Fibroblast of peridontal ligament (primary cell): Measurements from ENCODE around the gene NR3C2.
"Not testable (repeated sequence)": the region's sequence is repeated elsewhere in the genome, so short reads cannot be mapped to it uniquely, and the experiment has no call there.

ENCODE experiments used
- DNase-seq: peaks from one replicate; pipeline ENCODE4 v3.0.0-alpha.2; 2010; ENCODE audit errors: extremely low read depth

NR3C2 gene

GRCh38 chr4:148222991-148223660 lies 219.1 kb downstream of the NR3C2 start:
- no peak for DNase-seq

- DNase-seq, result peak; percentile 11
Observed at GRCh38 chr4:148216866-148217814, 225.1 kb downstream of the NR3C2 start.

DNA sequence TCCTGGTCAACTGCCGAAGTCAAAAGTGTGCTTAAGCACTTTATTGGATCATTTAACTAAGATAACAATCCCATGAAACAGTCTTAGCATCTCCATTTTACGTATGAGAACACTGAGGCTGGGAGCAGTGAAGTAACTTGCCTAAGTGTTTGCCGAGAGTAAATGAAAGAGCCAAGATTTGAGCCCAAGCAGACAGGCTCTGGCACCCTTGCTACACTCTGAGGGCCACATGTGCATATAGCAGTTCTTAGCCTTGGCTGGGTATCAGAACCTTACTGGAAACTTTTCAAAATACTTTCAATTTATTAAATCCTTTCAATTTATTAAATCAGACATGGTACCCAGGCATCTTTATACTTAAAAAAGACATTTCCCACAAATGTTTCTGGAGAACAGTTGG lies 225.9 kb downstream of the NR3C2 start:
- no peak for DNase-seq

GRCh38 chr4:148215202-148215601 lies 227.0 kb downstream of the NR3C2 start:
- no peak for DNase-seq

- DNase-seq, result no peak
Observed at GRCh38 chr4:148214529-148215166, 227.6 kb downstream of the NR3C2 start.

GRCh38 chr4:148211533-148211932 lies 230.7 kb downstream of the NR3C2 start:
- no peak for DNase-seq

GRCh38 chr4:148210661-148211060 lies 231.6 kb downstream of the NR3C2 start:
- no peak for DNase-seq

GRCh38 chr4:148207068-148207467 lies 235.1 kb downstream of the NR3C2 start:
- DNase-seq, result no peak

DNA sequence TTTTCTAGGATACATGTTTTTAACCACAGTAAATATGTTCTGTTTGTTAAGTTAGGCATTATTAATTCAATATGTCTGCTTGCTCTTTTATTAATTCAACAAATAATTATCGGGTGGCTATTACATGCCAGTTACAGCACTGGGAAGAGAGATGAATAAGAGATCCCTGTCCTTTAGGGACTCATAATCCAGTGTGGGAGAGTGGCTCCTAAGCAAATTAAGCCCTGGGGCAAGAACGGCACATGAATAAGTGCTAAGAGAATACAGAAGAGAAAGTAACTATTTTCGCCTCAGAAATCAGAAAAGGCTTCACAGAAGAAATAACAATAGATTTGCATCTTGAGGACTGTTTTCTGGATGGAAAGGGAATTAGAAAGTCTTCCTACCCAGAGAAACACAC lies 236.7 kb downstream of the NR3C2 start:
- no peak for DNase-seq

- no peak for DNase-seq
Observed at GRCh38 chr4:148204892-148205291, 237.3 kb downstream of the NR3C2 start.

GRCh38 chr4:148204171-148204570 lies 238.0 kb downstream of the NR3C2 start:
- DNase-seq, result no peak

- DNase-seq, result no peak
Observed at GRCh38 chr4:148203056-148203898, 238.9 kb downstream of the NR3C2 start.

DNA sequence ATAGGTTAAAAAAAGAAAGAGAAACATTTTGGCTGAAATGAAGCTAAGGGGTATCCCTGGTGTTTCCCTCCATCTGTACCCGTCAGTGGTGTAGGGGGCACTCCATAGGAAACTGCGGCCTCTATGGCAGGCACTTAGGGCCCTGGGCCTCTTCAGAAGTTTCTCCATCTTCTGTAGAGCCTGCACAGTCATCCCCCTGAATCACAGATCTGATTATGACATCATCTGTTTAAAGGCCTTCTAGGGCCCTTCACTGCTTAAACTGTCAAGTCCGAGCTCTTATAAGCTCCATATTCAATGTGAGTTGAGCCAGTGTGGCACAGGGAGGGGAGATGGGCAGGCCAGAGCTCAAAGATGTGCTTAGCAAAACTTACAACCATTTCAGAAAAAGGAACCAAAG lies 241.3 kb downstream of the NR3C2 start:
- no peak for DNase-seq

DNA sequence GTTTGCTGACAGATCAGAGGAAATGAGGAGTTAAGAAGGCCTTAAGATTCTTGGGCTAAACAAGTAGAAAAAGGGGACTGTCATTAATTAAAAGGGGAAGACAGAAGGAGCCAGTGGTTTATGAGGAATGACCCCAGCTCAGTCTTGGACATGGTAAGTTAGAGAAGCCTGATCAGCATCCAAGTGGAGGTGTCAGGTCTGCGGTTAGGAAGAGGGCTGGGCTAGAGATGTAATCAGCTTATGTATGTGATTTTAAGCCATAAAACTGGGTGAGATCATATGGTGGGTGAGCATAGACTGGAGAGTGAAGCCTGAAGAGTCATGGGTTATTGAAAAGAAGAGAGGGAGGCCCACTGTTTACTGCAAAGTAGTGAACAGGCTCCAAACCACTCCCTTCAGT lies 246.1 kb downstream of the NR3C2 start:
- DNase-seq, result no peak

DNA sequence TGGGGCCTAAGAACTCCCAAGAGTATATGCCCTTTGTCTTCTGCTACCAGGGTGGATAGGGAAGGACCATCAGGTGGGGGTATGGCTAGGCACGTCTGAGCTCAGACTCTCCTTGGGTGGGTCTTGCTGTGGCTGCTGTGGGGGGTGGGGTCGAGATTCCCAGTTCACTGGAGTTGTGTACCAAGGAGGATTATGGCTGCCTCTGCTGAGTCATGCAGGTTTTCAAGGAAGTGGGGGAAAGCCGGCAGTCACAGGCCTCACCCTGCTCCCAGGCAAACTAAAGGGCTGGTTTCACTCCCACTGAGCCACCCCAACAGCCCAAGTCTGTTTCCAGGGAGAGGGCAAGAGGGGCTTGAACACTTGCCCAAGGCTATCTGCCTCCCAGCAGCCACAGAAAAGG lies 249.7 kb downstream of the NR3C2 start:
- no peak for DNase-seq

DNA sequence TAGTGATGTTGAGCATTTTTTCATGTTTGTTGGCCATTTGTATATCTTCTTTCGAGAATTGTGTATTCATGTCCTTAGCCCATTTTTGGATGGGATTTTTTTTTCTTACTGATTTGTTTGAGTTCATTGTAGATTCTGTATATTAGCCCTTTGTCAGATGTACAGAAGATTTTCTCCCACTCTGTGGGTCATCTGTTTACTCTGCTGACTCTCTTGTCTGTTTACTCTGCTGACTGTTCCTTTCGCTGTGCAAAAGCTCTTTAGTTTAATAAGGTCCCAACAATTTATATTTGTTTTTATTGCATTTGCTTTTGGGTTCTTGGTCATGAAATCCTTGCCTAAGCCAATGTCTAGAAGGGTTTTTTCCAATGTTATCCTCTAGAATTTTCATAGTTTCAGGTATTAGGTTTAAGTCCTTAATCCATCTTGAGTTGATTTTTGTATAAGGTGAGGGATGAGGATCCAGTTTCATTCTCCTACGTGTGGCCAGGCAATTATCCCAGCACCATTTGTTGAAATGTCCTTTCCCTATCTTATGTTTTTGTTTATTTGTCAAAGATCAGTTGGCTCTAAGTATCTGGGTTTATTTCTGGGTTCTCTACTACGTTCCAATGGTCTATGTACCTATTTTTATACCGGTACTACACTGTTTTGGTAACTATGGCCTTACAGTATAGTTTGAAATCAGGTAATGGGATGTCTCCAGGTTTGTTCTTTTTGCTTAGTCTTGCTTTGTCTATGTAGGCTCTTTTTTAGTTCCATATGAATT lies 254.6 kb downstream of the NR3C2 start:
- not testable (repeated sequence) for DNase-seq

DNA sequence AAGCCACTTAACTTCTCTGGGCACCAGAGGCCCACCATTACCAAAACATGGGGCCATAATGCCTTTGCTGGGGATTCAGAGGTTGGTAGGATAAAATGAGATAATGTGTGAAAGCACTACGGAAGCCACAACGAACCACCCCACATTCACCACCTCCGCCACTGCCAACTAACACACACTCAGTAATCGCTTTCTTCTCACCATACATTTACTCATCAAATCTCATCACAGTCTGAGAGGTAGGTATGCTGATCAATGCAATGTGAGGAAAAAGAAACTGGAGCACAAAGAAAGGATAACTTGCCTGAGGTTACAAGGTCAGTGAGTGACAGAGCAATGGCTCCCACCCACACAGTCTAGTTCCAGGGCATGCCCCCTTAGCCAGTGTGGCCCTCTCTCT lies 257.3 kb downstream of the NR3C2 start:
- no peak for DNase-seq

- DNase-seq, result no peak
Observed at GRCh38 chr4:148182230-148182911, 259.8 kb downstream of the NR3C2 start.

DNA sequence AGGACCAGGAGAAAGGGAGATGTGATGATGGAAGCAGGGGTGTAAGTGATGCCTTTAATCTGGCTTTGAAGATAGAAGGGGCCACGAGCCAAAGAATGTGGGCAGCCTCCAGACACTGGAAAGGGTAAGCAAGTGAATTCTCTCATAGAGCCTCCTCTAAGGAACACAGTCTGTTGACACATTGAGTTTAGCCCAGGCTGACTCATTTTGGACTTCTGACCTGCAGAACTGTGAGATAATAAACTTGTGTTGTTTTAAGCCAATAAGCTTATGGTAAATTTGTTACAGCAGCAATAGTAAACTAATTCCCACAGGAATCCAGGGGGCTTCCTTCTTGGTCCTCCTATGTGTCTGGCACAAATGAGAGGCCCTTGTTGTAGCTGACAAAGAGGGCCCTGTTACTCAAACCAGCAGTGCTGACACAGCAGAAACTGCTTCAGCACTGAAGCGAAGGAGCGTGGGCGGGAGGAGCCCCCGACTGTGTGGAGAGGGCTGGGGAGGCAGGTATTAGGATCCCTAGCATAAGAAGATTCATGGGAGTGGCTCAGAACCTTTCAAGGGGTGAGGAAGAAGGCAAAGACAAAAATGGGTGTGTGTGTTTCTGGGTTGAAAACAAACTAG lies 268.7 kb downstream of the NR3C2 start:
- no peak for DNase-seq

DNA sequence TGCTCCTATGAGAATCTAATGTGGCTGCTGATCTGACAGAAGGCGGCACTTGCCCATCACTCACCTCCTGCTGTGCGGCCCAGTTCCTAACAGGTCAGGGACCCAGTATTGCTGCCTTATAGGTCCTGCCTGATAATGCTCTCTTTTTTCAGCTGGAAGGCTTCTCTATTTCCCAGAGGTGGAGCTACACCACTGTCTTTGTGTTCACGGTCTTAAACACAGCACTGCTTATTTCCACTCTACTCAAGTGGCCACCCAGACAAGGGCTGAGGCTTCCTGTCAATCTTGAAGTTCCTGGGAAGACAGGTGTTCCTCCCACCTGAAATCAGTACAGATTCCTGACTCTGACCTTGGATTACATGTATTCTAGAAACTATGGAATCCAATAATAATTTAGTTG lies 270.6 kb downstream of the NR3C2 start:
- DNase-seq, result no peak
